Kidney (tissue), 14 donors: Measurements from ENCODE around the gene PROX2. TPM values are rescaled to one million over a fixed set of nuclear protein-coding genes. Genes with fewer than 3 reads are reported as not detected.

ENCODE experiments used
- DNase-seq, 5 donors: peaks; one replicate each; pipeline ENCODE4 v3.0.0-alpha.2; 2013 to 2020
- FAIRE-seq: peaks from 2 replicates; lab custom pipeline; 2012; peaks lifted over from hg19 to GRCh38; lab: Jason Lieb, UNC
- H3K27ac ChIP-seq, 2 donors: one replicate each; pipeline ENCODE4 v1.7.0; 2013; ENCODE audit warnings: low read depth in 2 of 2, low read length in 2 of 2, inconsistent platforms in 1 of 2
- H3K27me3 ChIP-seq: one replicate; pipeline ENCODE4 v1.7.1; 2013; ENCODE audit warnings: low read length, inconsistent platforms; ENCODE audit not compliant: control insufficient read depth, insufficient read depth
- H3K36me3 ChIP-seq, 3 donors: one replicate each; pipeline versions ENCODE4 v1.7.0 to v1.7.1; 2013; ENCODE audit warnings: low read length in 3 of 3, control low read depth in 1 of 3, inconsistent platforms in 1 of 3; ENCODE audit not compliant: insufficient read depth in 3 of 3, control insufficient read depth in 2 of 3
- H3K4me1 ChIP-seq, 3 donors: one replicate each; pipeline versions ENCODE4 v1.7.0 to v1.7.1; 2013; ENCODE audit warnings: low read length in 3 of 3, inconsistent platforms in 1 of 3, low read depth in 1 of 3; ENCODE audit not compliant: control insufficient read depth in 2 of 3, insufficient read depth in 2 of 3
- H3K4me3 ChIP-seq, 3 donors: one replicate each; pipeline versions ENCODE4 v1.7.0 to v1.8.1; 2013; ENCODE audit warnings: low read length in 3 of 3, control low read depth in 1 of 3, inconsistent platforms in 1 of 3
- H3K9ac ChIP-seq, 3 donors: one replicate each; pipeline versions ENCODE4 v1.7.0 to v1.7.1; 2013; ENCODE audit warnings: low read length in 3 of 3, control low read depth in 1 of 3, inconsistent platforms in 1 of 3
- H3K9me3 ChIP-seq, 3 donors: one replicate each; pipeline versions ENCODE4 v1.7.0 to v1.7.1; 2013; ENCODE audit warnings: low read length in 3 of 3, control low read depth in 1 of 3, inconsistent platforms in 1 of 3; ENCODE audit not compliant: control insufficient read depth in 2 of 3, insufficient read depth in 1 of 3
- CTCF ChIP-seq: IDR thresholded peaks from 3 replicates; pipeline ENCODE4 v1.5.1; 2012; ENCODE audit warnings: mild to moderate bottlenecking, moderate library complexity, borderline replicate concordance; ENCODE audit not compliant: insufficient read depth; ENCODE audit errors: extremely low read depth
- intact Hi-C: fragments of 100-400 bp; cut with DNase I; formaldehyde crosslinking; loops from one replicate; pipeline ENCODE4 v1.11.1; 2022
- polyA plus RNA-seq: library from polyadenylated mRNA; stranded (reverse); fragments of 350-450 nt; fragmentation: Illumina TruSeq; extraction: RNeasy Lipid Tissue Mini Kit (QIAGEN cat#74804); gene quantifications from one replicate; pipeline ENCODE4 v1.2.3, GENCODE V29; 2014; ENCODE audit warnings: low read depth, low replicate concordance; ENCODE audit not compliant: insufficient read depth
- total RNA-seq: library from RNA; stranded (reverse); fragmentation: NEBNext Ultra II Directional; extraction: Animal tissue kit (Norgen Biotek cat#: 25700); gene quantifications from one replicate; pipeline ENCODE4 v1.2.1, GENCODE V29; 2021
- donor health status: control.
- donor health status: control.
- donor health status: control.
- donor health status: control.
- donor health status: control.
- donor health status: DM: yes; HTN: yes; CAD: no.
- donor health status: Normal renal cell carcinoma (clear cell type).

Gene PROX2
- total and polyA plus RNA-seq, 2 donors from 2014 or later: not detected

- H3K27ac ChIP-seq: peak overlapping the region in 1 of 2 donors; percentile 47
- no peak for FAIRE-seq
Observed at GRCh38 chr14:74835645-74836250, 40.2 kb downstream of the PROX2 start.

GRCh38 chr14:74834692-74835392, 41.1 kb downstream of the PROX2 start:
- H3K9ac ChIP-seq: no peak overlapping the region
- FAIRE-seq: peak; percentile 21
- H3K4me3 ChIP-seq: no peak overlapping the region
- intact Hi-C loops: no loop called here
- H3K36me3 ChIP-seq: peaks cover 10 to 15% (median 10%) of the 10 kb centered on the region in 3 donors
- TF ChIP-seq CTCF: no peak
- DNase-seq: no peak
- peak overlapping the region; percentile 5 to 48 for H3K27ac ChIP-seq
- H3K27me3 ChIP-seq: no peaks in the 10 kb centered on the region
- peaks cover 0 to 15% (median 6%) of the 10 kb centered on the region in 3 donors for H3K4me1 ChIP-seq
- no peaks in the 10 kb centered on the region for H3K9me3 ChIP-seq

More at GRCh38 chr14:74835645-74836250, 40.2 kb downstream of the PROX2 start:
- Histone ChIP-seq H3K27me3 (no peaks in the 10 kb centered on the region), H3K36me3 (peaks cover 1 to 6% (median 5%) of the 10 kb centered on the region in 3 donors), H3K4me1 (peaks cover 0 to 15% (median 6%) of the 10 kb centered on the region in 3 donors), H3K9ac (no peak overlapping the region), H3K9me3 (no peaks in the 10 kb centered on the region), H3K4me3 (no peak overlapping the region)
- DNase-seq: no peak
- intact Hi-C loops: no loop called here
- TF ChIP-seq CTCF: no peak

- H3K9ac ChIP-seq: no peak overlapping the region
- FAIRE-seq (no peak), DNase-seq (no peak)
- no peak overlapping the region for H3K4me3 ChIP-seq
- peaks cover 0 to 15% (median 6%) of the 10 kb centered on the region in 3 donors for H3K4me1 ChIP-seq
- H3K36me3 ChIP-seq: peaks cover 16 to 22% (median 18%) of the 10 kb centered on the region in 3 donors
- TF ChIP-seq CTCF: no peak
- intact Hi-C loops: no loop called here
- H3K27me3 ChIP-seq: no peaks in the 10 kb centered on the region
- no peak overlapping the region for H3K27ac ChIP-seq
- H3K9me3 ChIP-seq: no peaks in the 10 kb centered on the region
Observed at GRCh38 chr14:74832849-74833248, 43.1 kb downstream of the PROX2 start.
